ENCODE measurements around the gene CABLES1. TPM values are rescaled to one million over a fixed set of nuclear protein-coding genes. Genes with fewer than 3 reads are reported as not detected.
"Not testable (repeated sequence)": the region's sequence is repeated elsewhere in the genome, so short reads cannot be mapped to it uniquely, and the experiment has no call there.

Gene CABLES1
- total RNA-seq, 2 donors from 2014 or later, result 4.2 to 11.9 TPM

DNA sequence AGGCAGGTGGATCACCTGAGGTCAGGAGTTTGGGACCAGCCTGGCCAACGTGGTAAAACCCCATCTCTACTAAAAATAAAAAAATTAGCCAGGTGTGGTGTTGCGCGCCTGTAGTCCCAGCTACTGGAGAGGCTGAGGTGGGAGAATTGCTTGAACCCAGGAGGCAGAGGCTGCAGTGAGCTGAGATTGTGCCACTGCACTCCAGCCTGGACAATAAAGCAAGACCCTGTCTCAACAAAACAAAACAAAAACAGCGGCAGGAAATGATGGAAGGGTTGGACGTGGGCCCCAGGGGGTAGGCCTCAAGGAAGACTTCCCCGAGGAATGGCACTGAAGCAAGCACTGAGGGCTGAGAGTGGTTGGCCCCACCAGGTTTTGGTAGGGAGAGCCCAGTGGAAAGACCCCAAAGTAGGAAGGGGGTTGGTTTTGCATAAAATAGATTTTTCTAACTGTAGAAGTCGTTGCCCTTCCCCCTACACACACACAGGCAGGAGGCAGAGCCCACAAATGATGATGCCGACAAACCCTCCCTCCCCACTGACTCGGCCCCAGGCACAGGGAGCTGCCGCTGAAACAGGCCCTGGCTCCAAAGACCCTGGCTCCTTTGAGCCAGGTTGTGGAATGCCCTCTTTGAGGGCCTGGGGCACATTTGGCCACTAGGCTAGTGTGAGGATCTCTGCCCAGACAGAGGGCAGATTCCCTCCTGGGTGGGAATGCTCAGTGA lies 104.8 kb downstream of the CABLES1 start:
- TF ChIP-seq POLR2A (IDR thresholded peaks at IDR 0.05), result no peak
- TF ChIP-seq, protein P1, sequence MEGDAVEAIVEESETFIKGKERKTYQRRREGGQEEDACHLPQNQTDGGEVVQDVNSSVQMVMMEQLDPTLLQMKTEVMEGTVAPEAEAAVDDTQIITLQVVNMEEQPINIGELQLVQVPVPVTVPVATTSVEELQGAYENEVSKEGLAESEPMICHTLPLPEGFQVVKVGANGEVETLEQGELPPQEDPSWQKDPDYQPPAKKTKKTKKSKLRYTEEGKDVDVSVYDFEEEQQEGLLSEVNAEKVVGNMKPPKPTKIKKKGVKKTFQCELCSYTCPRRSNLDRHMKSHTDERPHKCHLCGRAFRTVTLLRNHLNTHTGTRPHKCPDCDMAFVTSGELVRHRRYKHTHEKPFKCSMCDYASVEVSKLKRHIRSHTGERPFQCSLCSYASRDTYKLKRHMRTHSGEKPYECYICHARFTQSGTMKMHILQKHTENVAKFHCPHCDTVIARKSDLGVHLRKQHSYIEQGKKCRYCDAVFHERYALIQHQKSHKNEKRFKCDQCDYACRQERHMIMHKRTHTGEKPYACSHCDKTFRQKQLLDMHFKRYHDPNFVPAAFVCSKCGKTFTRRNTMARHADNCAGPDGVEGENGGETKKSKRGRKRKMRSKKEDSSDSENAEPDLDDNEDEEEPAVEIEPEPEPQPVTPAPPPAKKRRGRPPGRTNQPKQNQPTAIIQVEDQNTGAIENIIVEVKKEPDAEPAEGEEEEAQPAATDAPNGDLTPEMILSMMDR (IDR thresholded peaks at IDR 0.05), result no peak
- Histone ChIP-seq H3K27ac (no peak overlapping the region), H3K27me3 (no peaks in the 10 kb centered on the region), H3K36me3 (replicated peaks in 1 of 2; ENCODE audit: insufficient read depth in 1 of 2, low read depth in 2 of 2) (no peaks in the 10 kb centered on the region), H3K4me1 (no peaks in the 10 kb centered on the region), H3K9me3 (no peaks in the 10 kb centered on the region), H3K4me3 (no peak overlapping the region)
- intact Hi-C loops (cut with DNase I), result no loop called here
- no peak for ATAC-seq
- 86 to 93% methylated on average over 7 to 10 of the region's 10 CpGs for WGBS, 2 donors
- DNase-seq, result no peak

DNA sequence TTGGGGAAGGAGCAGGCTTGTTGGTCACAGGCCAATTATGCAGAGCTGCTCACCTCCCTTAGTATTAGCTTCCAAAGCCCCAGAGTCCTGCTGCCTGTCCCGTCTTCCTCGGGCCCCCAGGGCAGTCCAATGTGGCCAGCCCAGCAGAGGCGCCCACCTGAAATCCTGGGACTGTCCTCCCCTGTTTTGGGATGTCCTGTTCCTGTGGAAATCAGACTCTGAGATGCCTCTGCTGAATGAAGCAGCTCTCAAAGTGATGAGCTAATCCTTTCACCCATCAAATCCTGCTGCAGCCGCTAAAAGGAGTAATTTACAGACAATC lies 105.3 kb downstream of the CABLES1 start:
- H3K36me3 ChIP-seq (replicated peaks in 1 of 2; ENCODE audit: insufficient read depth in 1 of 2, low read depth in 2 of 2), result no peaks in the 10 kb centered on the region
- ATAC-seq, result no peak
- no peaks in the 10 kb centered on the region for H3K4me1 ChIP-seq
- intact Hi-C loops (cut with DNase I), result no loop called here
- no peak overlapping the region for H3K4me3 ChIP-seq
- TF ChIP-seq, protein P1 (IDR thresholded peaks at IDR 0.05), result no peak
- TF ChIP-seq POLR2A (IDR thresholded peaks at IDR 0.05), result no peak
- 88 to 95% methylated on average over 1 to 4 of the region's 4 CpGs for WGBS, 2 donors
- H3K27ac ChIP-seq, result no peak overlapping the region
- no peak for DNase-seq
- no peaks in the 10 kb centered on the region for H3K27me3 ChIP-seq
- H3K9me3 ChIP-seq, result no peaks in the 10 kb centered on the region

DNA sequence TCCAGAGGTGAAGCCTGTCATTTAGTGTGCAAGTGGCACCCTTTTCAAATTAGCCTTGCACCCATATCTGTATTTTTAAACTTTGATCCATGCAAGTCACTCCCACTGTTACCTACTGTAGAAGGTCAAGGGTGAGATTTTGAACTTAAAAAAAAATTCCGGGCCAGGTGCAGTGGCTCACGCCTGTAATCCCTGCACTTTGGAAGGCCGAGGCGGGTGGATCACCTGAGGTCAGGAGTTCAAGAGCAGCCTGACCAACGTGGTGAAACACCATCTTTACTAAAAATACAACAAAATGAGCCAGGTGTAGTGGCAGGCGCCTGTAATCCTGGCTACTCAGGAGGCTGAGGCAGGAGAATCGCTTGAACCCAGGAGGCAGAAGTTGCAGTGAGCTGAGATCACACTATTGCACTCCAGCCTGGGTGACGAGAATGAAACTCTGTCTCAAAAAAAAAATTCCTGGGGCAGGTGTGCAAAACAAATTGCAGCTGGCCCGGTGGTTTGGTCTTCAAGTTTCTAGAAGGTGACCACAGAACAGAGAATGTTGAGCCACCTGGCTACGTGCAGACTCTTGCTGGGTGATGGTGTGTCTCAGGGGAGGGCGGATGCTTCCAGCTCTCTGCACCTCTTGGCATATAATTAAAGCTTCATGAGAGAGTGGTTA lies 106.7 kb downstream of the CABLES1 start:
- H3K4me3 ChIP-seq; H3K9me3 ChIP-seq; H3K27me3 ChIP-seq; H3K4me1 ChIP-seq; intact Hi-C loops (cut with DNase I); H3K36me3 ChIP-seq (replicated peaks in 1 of 2; ENCODE audit: insufficient read depth in 1 of 2, low read depth in 2 of 2); DNase-seq; ATAC-seq; H3K27ac ChIP-seq: not testable (repeated sequence)
- WGBS, 2 donors, result 69 to 81% methylated on average over 11 of the region's 11 CpGs

DNA sequence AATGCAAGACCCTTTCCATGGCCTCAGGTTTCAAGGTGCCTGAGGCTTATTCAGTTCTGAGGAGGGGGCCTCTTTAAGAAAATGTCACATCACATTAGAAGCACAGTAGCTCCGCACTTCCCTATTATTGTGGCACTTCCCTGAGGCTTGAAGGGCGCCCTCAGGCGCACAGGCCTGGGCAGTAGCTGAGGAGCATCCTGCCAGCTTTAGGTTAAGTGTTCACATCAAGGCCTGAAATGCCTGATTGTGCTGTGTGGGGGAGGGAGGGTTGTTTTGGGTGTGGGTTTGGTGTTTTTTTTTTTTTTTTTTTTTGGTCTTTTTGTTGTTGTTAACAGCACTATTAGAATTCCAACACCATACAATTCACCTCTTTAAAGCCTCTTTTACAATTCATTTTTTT lies 107.9 kb downstream of the CABLES1 start:
- Histone ChIP-seq H3K27me3 (no peaks in the 10 kb centered on the region), H3K36me3 (replicated peaks in 1 of 2; ENCODE audit: insufficient read depth in 1 of 2, low read depth in 2 of 2) (no peaks in the 10 kb centered on the region), H3K27ac (no peak overlapping the region), H3K9me3 (no peaks in the 10 kb centered on the region), H3K4me3 (no peak overlapping the region), H3K4me1 (no peaks in the 10 kb centered on the region)
- 87 to 93% methylated on average over 3 of the region's 3 CpGs for WGBS, 2 donors
- intact Hi-C loops (cut with DNase I), result no loop called here
- DNase-seq (no peak), ATAC-seq (no peak)
- TF ChIP-seq POLR2A (IDR thresholded peaks at IDR 0.05), result no peak
- TF ChIP-seq, protein P1 (IDR thresholded peaks at IDR 0.05), result no peak

DNA sequence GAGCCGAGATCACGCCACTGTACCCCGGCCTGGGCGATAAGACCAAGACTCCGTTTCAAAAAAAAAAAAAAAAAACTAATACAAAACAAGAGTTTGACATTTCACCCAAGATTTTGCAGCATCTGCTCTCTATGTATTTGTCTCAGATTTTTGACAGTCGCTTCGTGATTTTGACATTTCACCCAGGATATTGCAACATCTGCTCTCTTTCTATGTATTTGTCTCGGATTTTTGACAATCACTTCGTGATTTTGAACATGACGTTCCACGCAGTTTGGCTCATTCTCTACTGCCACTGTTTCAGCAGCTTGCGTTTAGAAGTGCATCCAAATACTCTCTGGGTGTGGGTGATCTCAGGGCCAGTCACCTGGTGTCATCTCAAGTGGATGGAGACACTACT lies 108.5 kb downstream of the CABLES1 start:
- Histone ChIP-seq H3K4me3 (no peak overlapping the region), H3K4me1 (no peaks in the 10 kb centered on the region), H3K36me3 (replicated peaks in 1 of 2; ENCODE audit: insufficient read depth in 1 of 2, low read depth in 2 of 2) (no peaks in the 10 kb centered on the region), H3K9me3 (no peaks in the 10 kb centered on the region), H3K27me3 (no peaks in the 10 kb centered on the region), H3K27ac (no peak overlapping the region)
- no peak for ATAC-seq
- TF ChIP-seq POLR2A (IDR thresholded peaks at IDR 0.05), result no peak
- DNase-seq, result no peak
- 88 to 95% methylated on average over 12 of the region's 12 CpGs for WGBS, 2 donors
- intact Hi-C loops (cut with DNase I), result no loop called here

DNA sequence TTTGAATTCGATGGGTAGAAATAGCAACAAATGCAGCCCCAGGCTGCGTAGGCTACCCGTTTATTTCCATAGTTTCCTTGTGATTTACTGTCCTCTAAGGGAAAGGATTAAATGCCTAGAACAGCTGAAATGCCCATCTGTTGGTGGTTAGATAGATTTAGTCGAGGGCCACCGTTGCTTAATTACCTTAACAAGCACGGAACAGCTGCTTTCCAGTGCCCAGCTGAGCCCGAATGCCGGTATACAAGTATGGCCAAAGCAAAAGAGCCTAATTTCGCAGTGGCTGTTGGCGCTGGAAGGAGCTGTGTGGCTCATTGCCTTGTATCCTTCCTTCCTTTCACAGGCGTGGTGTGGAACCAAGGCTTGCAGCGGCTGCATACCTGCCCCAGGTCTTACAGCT lies 109.1 kb downstream of the CABLES1 start:
- DNase-seq (no peak), ATAC-seq (no peak)
- H3K27me3 ChIP-seq, result no peaks in the 10 kb centered on the region
- no peaks in the 10 kb centered on the region for H3K4me1 ChIP-seq
- 85 to 92% methylated on average over 12 of the region's 12 CpGs for WGBS, 2 donors
- H3K9me3 ChIP-seq, result no peaks in the 10 kb centered on the region
- no peak for TF ChIP-seq POLR2A (IDR thresholded peaks at IDR 0.05)
- TF ChIP-seq, protein P1 (IDR thresholded peaks at IDR 0.05), result no peak
- H3K4me3 ChIP-seq, result no peak overlapping the region
- no peak overlapping the region for H3K27ac ChIP-seq
- no peaks in the 10 kb centered on the region for H3K36me3 ChIP-seq (replicated peaks in 1 of 2; ENCODE audit: insufficient read depth in 1 of 2, low read depth in 2 of 2)
- intact Hi-C loops (cut with DNase I), result no loop called here
